A673 (cell line): ENCODE results near the gene CDKN2A. TPM values are rescaled to one million over a fixed set of nuclear protein-coding genes. Genes with fewer than 3 reads are reported as not detected.
"Not testable (repeated sequence)": the region's sequence is repeated elsewhere in the genome, so short reads cannot be mapped to it uniquely, and the experiment has no call there.

Source experiments
- BruUV-seq: library from RNA; stranded (reverse); fragments of 400-500 nt; replicated peaks from 2 replicates; lab custom pipeline; 2021; lab: Mats Ljungman, UMichigan
- CTCF ChIA-PET: fragments of 300-600 bp; sonication (Branson Sonifier 250); formaldehyde crosslinking; loops from one replicate; lab custom pipeline; 2022; ENCODE audit warnings: antibody characterized with exemption; lab: Charles Lee
- POLR2A ChIA-PET: fragments of 300-600 bp; sonication (Branson Sonifier 250); formaldehyde crosslinking; loops from one replicate; lab custom pipeline; 2022; ENCODE audit warnings: antibody characterized with exemption; ENCODE audit not compliant: low non-redundant PET; lab: Charles Lee
- DNase-seq: peaks from one replicate; pipeline ENCODE4 v3.0.0-alpha.2; 2015; ENCODE audit warnings: low spot score
- H3K27ac ChIP-seq: fragments of 200-600 bp; sonication (generic); 2 replicates; pipeline ENCODE4 v1.5.1; 2016; ENCODE audit warnings: mixed run types, low read depth, mild to moderate bottlenecking, mixed read lengths, antibody characterized with exemption, low read length; ENCODE audit not compliant: poor library complexity, severe bottlenecking
- H3K27me3 ChIP-seq: fragments of 200-600 bp; sonication (generic); replicated peaks from 2 replicates; pipeline ENCODE4 v1.6.1; 2017; ENCODE audit warnings: mixed run types, low read depth, mild to moderate bottlenecking, mixed read lengths, antibody characterized with exemption, low read length; ENCODE audit not compliant: insufficient read depth, poor library complexity
- H3K36me3 ChIP-seq: fragments of 200-600 bp; sonication (generic); 2 replicates; pipeline ENCODE4 v1.6.1; 2016; ENCODE audit warnings: mixed run types, mild to moderate bottlenecking, mixed read lengths, antibody characterized with exemption, low read length; ENCODE audit not compliant: insufficient read depth, poor library complexity, severe bottlenecking
- H3K4me1 ChIP-seq: fragments of 200-600 bp; sonication (generic); 2 replicates; pipeline ENCODE4 v1.6.1; 2017; ENCODE audit warnings: mixed run types, mild to moderate bottlenecking, mixed read lengths, antibody characterized with exemption, low read length; ENCODE audit not compliant: insufficient read depth, poor library complexity, severe bottlenecking
- H3K4me3 ChIP-seq: fragments of 200-600 bp; sonication (generic); 2 replicates; pipeline ENCODE4 v1.5.1; 2016; ENCODE audit warnings: low read depth, mixed run types, mild to moderate bottlenecking, mixed read lengths, low read length; ENCODE audit not compliant: poor library complexity, severe bottlenecking
- H3K9me3 ChIP-seq: fragments of 200-600 bp; sonication (generic); 2 replicates; pipeline ENCODE4 v1.6.1; 2016; ENCODE audit warnings: mixed run types, low read depth, mild to moderate bottlenecking, mixed read lengths, antibody characterized with exemption, low read length; ENCODE audit not compliant: poor library complexity, severe bottlenecking
- CTCF ChIP-seq: fragments of 300-800, 200-600 bp; sonication (generic); conservative IDR thresholded peaks from 2 replicates; pipeline ENCODE4 v1.5.1; 2017; ENCODE audit warnings: low read depth, mild to moderate bottlenecking, antibody characterized with exemption, low read length, moderate library complexity, mixed read lengths
- EZH2 ChIP-seq: fragments of 200-600 bp; sonication (generic); IDR thresholded peaks from 2 replicates; pipeline ENCODE4 v1.6.1; 2017; ENCODE audit warnings: borderline replicate concordance, low read depth, mild to moderate bottlenecking, mixed read lengths, antibody characterized with exemption, low read length; ENCODE audit not compliant: poor library complexity, severe bottlenecking
- intact Hi-C: fragments of 100-400 bp; cut with micrococcal nuclease; formaldehyde crosslinking; loops from one replicate; pipeline ENCODE4 v1.10.0; 2022; ENCODE audit not compliant: unreplicated experiment
- total RNA-seq: library from RNA; stranded (reverse); gene quantifications from 2 replicates; pipeline ENCODE4 v1.2.3, GENCODE V29; 2021

Gene CDKN2A
- total RNA-seq, 1 experiment from 2014 or later = not detected

DNA sequence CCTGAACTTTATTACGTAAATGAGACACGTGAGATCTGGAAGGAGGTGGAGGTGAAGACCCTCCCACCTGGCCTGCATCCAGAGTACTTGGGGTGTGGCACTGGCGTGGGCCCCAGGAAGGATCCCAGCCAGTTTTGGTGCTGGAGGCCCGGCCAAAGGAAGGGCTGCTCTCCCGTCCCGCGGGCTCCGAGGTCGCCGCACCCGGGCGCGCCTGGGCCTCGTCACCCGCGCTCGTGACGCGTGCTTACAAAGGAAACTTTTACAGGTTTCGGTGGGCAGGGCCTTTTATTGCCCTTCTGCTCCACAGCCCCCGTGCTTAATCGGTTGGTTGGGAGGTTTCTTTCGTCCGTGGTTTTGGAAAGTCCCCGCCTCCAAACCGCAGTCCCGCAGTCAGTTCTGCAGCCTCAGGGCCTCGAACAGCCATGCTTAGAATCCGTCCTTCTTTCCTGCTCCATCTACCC, 29.2 kb downstream of the CDKN2A start:
- no peaks in the 10 kb centered on the region for H3K4me1 ChIP-seq
- intact Hi-C loops = no loop called here
- H3K36me3 ChIP-seq = no peaks in the 10 kb centered on the region
- no peaks in the 10 kb centered on the region for H3K9me3 ChIP-seq
- ChIA-PET CTCF (no interaction called here), POLR2A (no interaction called here)
- H3K27me3 ChIP-seq = no peaks in the 10 kb centered on the region
- no peak overlapping the region for H3K27ac ChIP-seq
- H3K4me3 ChIP-seq = no peak overlapping the region
- BruUV-seq = no TSS peak
- no peak for DNase-seq
- TF ChIP-seq CTCF (no peak), EZH2 (no peak)

DNA sequence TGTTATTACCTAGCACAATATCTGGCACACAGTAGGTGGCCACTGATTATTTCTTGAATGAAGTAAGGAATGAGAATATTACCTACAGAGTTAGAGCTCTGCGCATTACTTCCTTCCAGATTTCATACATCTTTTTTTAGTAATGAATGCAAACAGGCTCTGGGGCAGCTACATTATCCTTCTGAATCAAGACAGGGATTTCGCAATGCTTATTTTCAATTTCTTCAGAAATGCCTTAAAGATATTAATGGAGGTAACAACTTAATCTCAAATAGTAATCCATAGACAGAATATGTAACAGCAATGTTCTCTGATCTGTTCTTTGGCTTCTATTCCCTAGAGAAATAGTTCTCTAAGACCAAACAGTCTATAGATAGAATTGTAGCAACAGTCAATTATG, 32.6 kb downstream of the CDKN2A start:
- H3K27ac ChIP-seq = no peak overlapping the region
- DNase-seq = no peak
- CTCF ChIA-PET = no interaction called here
- H3K4me1 ChIP-seq = no peaks in the 10 kb centered on the region
- no peak overlapping the region for H3K4me3 ChIP-seq
- no peaks in the 10 kb centered on the region for H3K36me3 ChIP-seq
- no TSS peak for BruUV-seq
- POLR2A ChIA-PET = no interaction called here
- no peaks in the 10 kb centered on the region for H3K9me3 ChIP-seq
- TF ChIP-seq CTCF (no peak), EZH2 (no peak)
- H3K27me3 ChIP-seq = no peaks in the 10 kb centered on the region
- intact Hi-C loops = no loop called here

GRCh38 chr9:21959268-21959667, 34.9 kb downstream of the CDKN2A start:
- CTCF ChIA-PET, H3K36me3 ChIP-seq, H3K4me1 ChIP-seq, H3K27ac ChIP-seq, H3K4me3 ChIP-seq, BruUV-seq, DNase-seq, H3K9me3 ChIP-seq, H3K27me3 ChIP-seq, POLR2A ChIA-PET, intact Hi-C loops: not testable (repeated sequence)

- Histone ChIP-seq H3K4me1 (no peaks in the 10 kb centered on the region), H3K36me3 (no peaks in the 10 kb centered on the region), H3K27me3 (no peaks in the 10 kb centered on the region), H3K27ac (no peak overlapping the region), H3K9me3 (no peaks in the 10 kb centered on the region), H3K4me3 (no peak overlapping the region)
- POLR2A ChIA-PET = no interaction called here
- TF ChIP-seq EZH2 (no peak), CTCF (no peak)
- BruUV-seq = no TSS peak
- DNase-seq = no peak
- CTCF ChIA-PET = no interaction called here
- intact Hi-C loops = no loop called here
Measured at GRCh38 chr9:21958833-21959232, 35.4 kb downstream of the CDKN2A start.
